GM11168 (cell line): ENCODE results near the gene FOXJ3.
"Not testable (repeated sequence)": the region's sequence is repeated elsewhere in the genome, so short reads cannot be mapped to it uniquely, and the experiment has no call there.

ENCODE experiments used
- in situ Hi-C: fragments of 300-500 bp; cut with MboI; formaldehyde crosslinking; loops from one replicate; pipeline ENCODE4 v1.12.0; 2022; ENCODE audit warnings: low sequenced_read_pairs; ENCODE audit not compliant: unreplicated experiment

Gene FOXJ3

GRCh38 chr1:42260376-42261070 is 74.5 kb downstream of the FOXJ3 start:
- in situ Hi-C loops: no loop called here

- in situ Hi-C loops: no loop called here
Observed at GRCh38 chr1:42259739-42260064, 75.3 kb downstream of the FOXJ3 start.

GRCh38 chr1:42259059-42259738 is 75.8 kb downstream of the FOXJ3 start:
- in situ Hi-C loops: no loop called here

- in situ Hi-C loops: no loop called here
Observed at GRCh38 chr1:42258218-42258617, 76.8 kb downstream of the FOXJ3 start.

GRCh38 chr1:42251042-42251441 is 84.0 kb downstream of the FOXJ3 start:
- in situ Hi-C loops: no loop called here

GRCh38 chr1:42250164-42250563 is 84.9 kb downstream of the FOXJ3 start:
- in situ Hi-C loops: no loop called here

GRCh38 chr1:42240966-42241755 is 93.9 kb downstream of the FOXJ3 start:
- in situ Hi-C loops: no loop called here

GRCh38 chr1:42239555-42239954 is 95.5 kb downstream of the FOXJ3 start:
- in situ Hi-C loops: no loop called here

GRCh38 chr1:42239041-42239440 is 96.0 kb downstream of the FOXJ3 start:
- in situ Hi-C loops: no loop called here

GRCh38 chr1:42231253-42231652 is 103.8 kb downstream of the FOXJ3 start:
- in situ Hi-C loops: no loop called here

GRCh38 chr1:42228938-42229337 is 106.1 kb downstream of the FOXJ3 start:
- in situ Hi-C loops: no loop called here

- in situ Hi-C loops: no loop called here
Observed at GRCh38 chr1:42223036-42223435, 112.0 kb downstream of the FOXJ3 start.

- in situ Hi-C loops: no loop called here
Observed at GRCh38 chr1:42221952-42222606, 113.0 kb downstream of the FOXJ3 start.

GRCh38 chr1:42221456-42221855 is 113.6 kb downstream of the FOXJ3 start:
- in situ Hi-C loops: no loop called here

- in situ Hi-C loops: no loop called here
Observed at GRCh38 chr1:42219627-42220026, 115.4 kb downstream of the FOXJ3 start.

- in situ Hi-C loops: no loop called here
Observed at GRCh38 chr1:42214447-42214871, 120.6 kb downstream of the FOXJ3 start.

- in situ Hi-C loops: no loop called here
Observed at GRCh38 chr1:42211224-42211623, 123.8 kb downstream of the FOXJ3 start.

GRCh38 chr1:42210421-42211133 is 124.5 kb downstream of the FOXJ3 start:
- in situ Hi-C loops: no loop called here

GRCh38 chr1:42209526-42210251 is 125.3 kb downstream of the FOXJ3 start:
- in situ Hi-C loops: no loop called here

GRCh38 chr1:42206930-42207329 is 128.1 kb downstream of the FOXJ3 start:
- in situ Hi-C loops: not testable (repeated sequence)
